Measurements from ENCODE around the gene HDAC7.

GRCh38 chr12:47743311-47743860, 76.3 kb downstream of the HDAC7 start:
- no peak for TF ChIP-seq CTCF (conservative IDR thresholded peaks at IDR 0.05 in 1 of 2, IDR thresholded peaks at IDR 0.05 in 1 of 2; ENCODE audit: low read depth in 1 of 2, low read length in 2 of 2)
- TF ChIP-seq EZH2 (IDR thresholded peaks at IDR 0.05; ENCODE audit: low read length, missing control alignments), result no peak
